Effector memory CD4-positive, alpha-beta T cell (primary cell): ENCODE results near the gene C1orf226.

Source experiments
- DNase-seq, 3 donors: peaks; one replicate each; pipeline ENCODE4 v3.0.0-alpha.2; 2020
- H3K27ac ChIP-seq: 2 replicates; pipeline ENCODE4 v1.7.0; 2013; ENCODE audit warnings: mild to moderate bottlenecking, low read length, moderate library complexity; ENCODE audit not compliant: insufficient read depth, poor library complexity, severe bottlenecking
- H3K27me3 ChIP-seq: replicated peaks from 2 replicates; pipeline ENCODE4 v1.7.0; 2013; ENCODE audit warnings: mild to moderate bottlenecking, low read length; ENCODE audit not compliant: insufficient read depth, control insufficient read depth, poor library complexity, severe bottlenecking
- H3K36me3 ChIP-seq: 2 replicates; pipeline ENCODE4 v1.7.0; 2013; ENCODE audit warnings: mild to moderate bottlenecking, low read length, moderate library complexity; ENCODE audit not compliant: control insufficient read depth, insufficient read depth
- H3K4me1 ChIP-seq: 2 replicates; pipeline ENCODE4 v1.7.0; 2013; ENCODE audit warnings: low read length, mild to moderate bottlenecking; ENCODE audit not compliant: control insufficient read depth, insufficient read depth, poor library complexity, severe bottlenecking
- H3K4me3 ChIP-seq: 2 replicates; pipeline ENCODE4 v1.7.0; 2013; ENCODE audit warnings: low read length, low read depth, mild to moderate bottlenecking; ENCODE audit not compliant: insufficient read depth, poor library complexity, severe bottlenecking
- H3K9me3 ChIP-seq: 2 replicates; pipeline ENCODE4 v1.7.0; 2013; ENCODE audit warnings: mild to moderate bottlenecking, low read length, moderate library complexity; ENCODE audit not compliant: control insufficient read depth

C1orf226 gene

DNA sequence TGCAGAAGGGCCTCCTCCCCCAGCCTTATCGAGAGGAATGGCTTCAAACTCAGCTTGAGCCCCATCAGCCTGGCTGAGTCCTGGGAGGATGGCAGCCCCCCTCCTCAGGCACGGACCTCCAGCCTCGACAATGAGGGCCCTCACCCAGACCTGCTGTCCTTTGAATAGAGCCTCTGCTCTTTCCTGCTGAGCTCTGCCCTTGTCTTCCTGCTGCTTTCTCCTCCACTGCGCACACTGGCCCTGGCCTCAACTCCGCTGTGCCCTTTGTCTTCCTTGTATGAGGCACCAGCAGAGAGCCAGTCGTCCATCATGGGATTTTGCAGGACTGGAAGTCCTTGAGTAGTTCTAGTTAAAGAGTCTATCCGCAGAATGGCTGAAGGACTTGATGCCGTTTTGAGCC, 2.0 kb downstream of the C1orf226 start:
- no peaks in the 10 kb centered on the region for H3K4me1 ChIP-seq
- no peak overlapping the region for H3K27ac ChIP-seq
- H3K4me3 ChIP-seq: no peak overlapping the region
- no peaks in the 10 kb centered on the region for H3K36me3 ChIP-seq
- no peaks in the 10 kb centered on the region for H3K9me3 ChIP-seq
- no peak for DNase-seq
- no peaks in the 10 kb centered on the region for H3K27me3 ChIP-seq

DNA sequence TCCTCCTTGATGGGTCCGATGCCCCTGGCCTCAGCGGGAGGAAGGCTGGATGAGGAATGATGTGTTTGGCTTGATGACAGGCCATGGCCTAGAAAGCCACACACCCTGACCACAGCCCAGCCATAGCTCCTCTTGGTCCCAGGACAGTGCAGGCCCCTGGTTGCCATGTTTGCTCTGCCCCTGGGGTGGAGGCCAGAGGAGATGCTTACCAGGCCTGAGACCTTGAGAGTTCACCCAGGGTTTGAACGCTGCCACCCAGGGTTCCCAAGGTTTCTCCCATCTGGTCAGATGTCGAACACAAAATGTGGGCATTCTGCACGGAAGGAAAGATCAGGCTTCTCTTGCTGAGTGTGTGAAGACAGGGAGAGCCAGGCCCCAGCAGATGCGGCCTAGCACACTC, 2.6 kb downstream of the C1orf226 start:
- H3K27ac ChIP-seq: no peak overlapping the region
- H3K9me3 ChIP-seq: no peaks in the 10 kb centered on the region
- H3K4me1 ChIP-seq: no peaks in the 10 kb centered on the region
- no peak overlapping the region for H3K4me3 ChIP-seq
- no peaks in the 10 kb centered on the region for H3K36me3 ChIP-seq
- no peak for DNase-seq
- no peaks in the 10 kb centered on the region for H3K27me3 ChIP-seq

DNA sequence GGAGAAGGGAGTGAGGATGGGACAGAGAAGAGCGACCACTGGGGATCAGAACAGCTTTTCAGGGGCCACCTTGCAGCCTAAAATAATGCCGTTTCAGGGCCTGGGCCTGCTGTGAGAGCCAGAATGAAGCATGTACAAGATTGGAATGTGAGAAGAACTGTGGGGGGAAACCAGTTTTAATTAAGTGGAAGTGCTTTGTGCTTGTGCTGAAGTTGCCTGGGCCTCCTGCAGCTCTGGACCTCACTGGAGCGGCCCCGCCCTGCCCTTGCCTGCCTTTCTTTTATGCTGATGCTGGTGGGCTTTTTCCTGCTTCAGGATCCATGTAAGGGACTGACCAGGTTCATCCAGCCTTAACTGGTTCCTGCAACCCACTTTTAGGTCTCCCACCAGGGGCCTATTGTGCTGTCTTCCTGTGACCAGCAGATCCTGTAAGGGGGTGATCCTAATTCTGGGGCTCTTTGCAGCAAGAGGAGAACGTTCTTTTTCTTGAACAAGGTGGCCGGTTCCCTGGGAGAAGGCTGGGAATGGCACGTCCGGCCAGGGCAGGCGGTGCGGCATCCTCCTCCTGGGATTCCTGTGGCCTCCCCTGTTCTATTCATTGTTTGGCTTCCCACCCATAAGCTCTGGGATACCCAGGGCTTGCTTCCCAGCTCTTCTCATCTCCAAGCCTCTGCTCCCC, 3.2 kb downstream of the C1orf226 start:
- Histone ChIP-seq H3K4me3 (no peak overlapping the region), H3K27ac (no peak overlapping the region), H3K36me3 (no peaks in the 10 kb centered on the region), H3K27me3 (no peaks in the 10 kb centered on the region), H3K9me3 (no peaks in the 10 kb centered on the region), H3K4me1 (no peaks in the 10 kb centered on the region)
- no peak for DNase-seq

DNA sequence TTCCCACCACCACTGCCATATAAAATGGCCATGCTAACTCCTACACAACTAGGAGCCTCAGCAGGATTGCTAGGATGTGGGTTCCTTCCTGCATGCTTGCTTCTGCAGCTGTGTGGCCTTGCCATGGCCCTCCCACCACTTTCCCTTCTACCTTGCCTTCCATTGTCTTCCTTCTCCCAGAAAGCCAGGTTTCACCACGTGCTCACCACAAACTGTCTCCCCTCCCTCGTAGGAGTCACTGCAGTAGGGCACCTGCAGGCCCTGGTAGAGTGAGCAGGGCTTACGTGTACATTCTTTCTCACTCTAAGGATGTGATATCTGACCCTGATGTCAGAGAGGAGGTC, 3.7 kb downstream of the C1orf226 start:
- no peak for DNase-seq
- H3K36me3 ChIP-seq: no peaks in the 10 kb centered on the region
- H3K4me1 ChIP-seq: no peaks in the 10 kb centered on the region
- H3K27ac ChIP-seq: no peak overlapping the region
- H3K27me3 ChIP-seq: no peaks in the 10 kb centered on the region
- no peaks in the 10 kb centered on the region for H3K9me3 ChIP-seq
- H3K4me3 ChIP-seq: no peak overlapping the region

DNA sequence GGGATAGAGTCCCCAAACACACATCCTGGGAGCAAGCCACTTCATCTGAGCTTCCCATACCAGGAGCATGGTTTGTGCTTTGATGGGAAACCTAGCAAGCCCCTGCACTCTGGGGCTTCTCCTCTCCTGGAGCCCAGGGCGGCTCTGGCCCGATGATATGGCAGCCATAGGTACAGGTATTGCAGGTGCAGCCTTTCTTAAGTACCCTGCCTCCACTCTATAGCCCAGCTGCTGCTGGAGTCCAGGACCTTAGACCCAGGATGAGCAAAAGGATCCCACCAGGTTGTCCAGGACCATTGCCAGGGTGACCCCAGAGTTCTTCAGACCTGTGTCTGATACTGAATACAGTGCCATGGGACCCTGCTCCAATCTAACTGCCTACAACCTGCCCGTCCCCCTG, 4.2 kb downstream of the C1orf226 start:
- Histone ChIP-seq H3K9me3 (no peaks in the 10 kb centered on the region), H3K4me3 (no peak overlapping the region), H3K4me1 (no peaks in the 10 kb centered on the region), H3K27ac (no peak overlapping the region), H3K27me3 (no peaks in the 10 kb centered on the region), H3K36me3 (no peaks in the 10 kb centered on the region)
- no peak for DNase-seq

DNA sequence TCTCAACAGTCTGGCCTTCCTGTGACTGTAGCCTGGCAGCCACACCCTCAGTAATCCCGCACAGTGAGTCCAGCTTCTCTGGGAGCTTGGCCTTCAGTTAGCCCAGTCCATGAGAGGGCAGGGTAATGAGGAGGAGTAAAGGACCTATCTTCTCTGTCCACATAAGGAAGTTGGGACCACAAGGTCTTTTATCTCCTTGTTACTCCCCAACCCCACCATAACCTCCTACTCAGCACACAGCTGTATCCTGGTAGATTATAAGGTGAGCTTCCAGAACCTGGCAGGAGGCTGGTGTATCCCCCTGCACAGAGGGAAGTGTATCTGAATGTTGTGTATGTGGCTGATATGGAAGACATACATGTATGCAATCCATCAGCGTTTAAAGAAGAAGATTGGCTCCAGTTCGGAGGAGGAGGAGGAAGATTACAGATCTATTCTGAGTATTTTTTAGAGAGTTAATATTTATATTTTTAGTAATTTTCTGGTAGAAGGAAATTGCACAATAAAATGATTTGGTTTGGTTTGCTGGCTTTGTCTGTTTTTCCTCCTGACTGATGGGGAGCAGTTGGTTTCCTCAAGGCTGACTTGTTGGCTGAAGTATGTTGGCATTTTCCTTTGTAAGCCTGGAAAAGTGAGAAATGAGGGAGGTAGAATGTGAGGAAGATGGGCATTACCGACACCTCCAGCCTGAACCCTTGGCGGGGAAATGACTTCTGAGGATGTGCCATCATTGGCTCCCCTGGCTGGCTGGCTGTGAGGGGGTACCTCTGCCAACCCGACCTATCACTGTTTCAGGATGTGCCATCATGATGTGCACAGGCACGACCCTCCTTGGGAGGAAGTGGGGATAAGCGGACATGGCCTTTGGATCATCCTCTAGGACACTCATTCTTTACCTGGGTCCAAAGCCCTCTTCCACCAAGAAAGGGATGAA, 5.0 kb downstream of the C1orf226 start:
- DNase-seq: no peak
- no peaks in the 10 kb centered on the region for H3K9me3 ChIP-seq
- H3K4me3 ChIP-seq: no peak overlapping the region
- H3K4me1 ChIP-seq: no peaks in the 10 kb centered on the region
- H3K36me3 ChIP-seq: no peaks in the 10 kb centered on the region
- H3K27me3 ChIP-seq: no peaks in the 10 kb centered on the region
- H3K27ac ChIP-seq: no peak overlapping the region

DNA sequence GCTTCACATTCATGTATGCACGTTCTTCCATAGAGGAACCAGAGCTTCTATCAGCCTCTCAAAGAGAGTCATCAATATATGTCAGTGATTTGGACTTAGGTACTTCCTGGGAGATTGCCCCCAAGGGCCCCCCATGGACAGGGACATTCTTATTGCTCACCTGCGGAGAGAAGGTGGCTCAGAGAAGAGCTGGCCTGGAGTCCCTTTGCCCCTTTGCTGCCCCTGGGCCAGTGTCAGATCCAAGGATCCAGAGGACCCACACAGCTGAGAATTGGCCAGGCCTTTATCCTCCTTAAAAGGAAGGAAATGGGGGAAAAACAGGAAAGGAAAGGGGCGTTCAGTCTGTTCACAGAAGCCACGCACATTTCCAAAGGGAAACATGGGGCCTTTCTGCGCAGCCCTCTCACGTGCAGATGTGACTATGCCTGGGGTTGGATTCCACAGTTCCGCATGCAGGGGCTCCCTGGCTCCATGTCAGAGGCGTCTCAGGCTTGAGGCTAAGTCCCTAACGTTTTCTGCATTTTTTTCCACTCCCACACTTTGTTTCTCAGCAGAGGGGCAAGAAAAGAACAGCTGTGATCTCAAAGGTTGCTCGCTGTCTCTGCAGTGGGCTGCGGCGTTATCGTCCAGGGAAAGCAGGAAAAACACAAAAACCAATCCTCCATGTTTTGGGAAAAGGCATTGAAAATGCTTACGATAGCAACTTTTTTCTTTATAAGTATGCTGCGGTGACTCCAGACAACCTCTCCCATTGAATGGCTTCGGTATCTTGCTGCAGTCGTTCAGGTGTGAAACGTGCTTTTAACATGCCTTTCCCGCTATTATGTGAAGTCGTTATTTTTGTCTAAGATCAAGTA, 5.9 kb downstream of the C1orf226 start:
- H3K4me1 ChIP-seq: no peaks in the 10 kb centered on the region
- no peaks in the 10 kb centered on the region for H3K27me3 ChIP-seq
- H3K36me3 ChIP-seq: no peaks in the 10 kb centered on the region
- H3K9me3 ChIP-seq: no peaks in the 10 kb centered on the region
- DNase-seq: no peak
- H3K4me3 ChIP-seq: no peak overlapping the region
- no peak overlapping the region for H3K27ac ChIP-seq

DNA sequence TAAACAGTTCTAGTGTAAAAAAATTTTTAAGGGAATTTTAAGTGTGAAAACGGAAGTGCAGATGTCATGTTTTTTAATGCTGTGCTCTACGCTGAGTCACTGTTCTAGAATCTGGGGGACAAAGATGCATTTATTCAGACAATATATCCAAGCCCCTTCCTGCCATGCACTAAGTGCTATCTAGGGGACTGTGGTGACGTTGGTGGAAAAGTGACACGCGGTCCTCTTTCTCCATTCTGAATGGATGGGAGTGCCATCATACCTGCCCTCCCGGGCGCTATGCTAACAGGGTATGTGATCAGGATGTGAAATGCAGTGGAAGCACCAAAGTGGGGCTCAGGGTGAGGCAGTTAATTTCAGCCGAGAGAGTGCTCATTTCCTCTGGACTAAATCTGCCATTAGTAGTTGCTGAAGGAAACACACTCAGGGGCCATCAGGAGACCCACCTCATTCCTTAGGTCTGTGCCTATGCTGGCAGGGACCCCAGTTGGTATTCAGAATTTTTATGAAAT, 6.6 kb downstream of the C1orf226 start:
- H3K27ac ChIP-seq: no peak overlapping the region
- DNase-seq: no peak
- no peaks in the 10 kb centered on the region for H3K4me1 ChIP-seq
- no peaks in the 10 kb centered on the region for H3K27me3 ChIP-seq
- no peak overlapping the region for H3K4me3 ChIP-seq
- no peaks in the 10 kb centered on the region for H3K36me3 ChIP-seq
- no peaks in the 10 kb centered on the region for H3K9me3 ChIP-seq

DNA sequence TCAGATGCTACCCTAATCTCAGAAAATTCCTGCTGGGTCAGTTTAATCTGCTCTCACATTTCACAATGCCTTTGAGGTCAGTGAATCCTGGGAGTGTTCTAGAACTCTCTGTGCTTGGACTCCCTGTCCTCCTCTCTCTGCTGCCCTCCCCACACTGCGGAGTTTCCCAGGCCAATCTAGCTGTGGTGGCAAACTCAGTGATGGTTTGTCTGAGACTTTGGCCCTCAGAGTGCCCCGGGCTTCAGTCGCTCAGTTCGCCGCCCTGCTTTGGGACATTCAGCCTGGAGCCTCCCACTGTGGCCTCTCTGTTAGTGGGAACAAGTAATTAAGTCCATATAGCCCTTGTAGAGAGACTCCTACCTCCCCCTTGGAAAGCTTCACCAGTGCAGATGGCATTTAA, 7.1 kb downstream of the C1orf226 start:
- H3K36me3 ChIP-seq: no peaks in the 10 kb centered on the region
- H3K4me3 ChIP-seq: no peak overlapping the region
- DNase-seq: no peak
- H3K9me3 ChIP-seq: no peaks in the 10 kb centered on the region
- H3K27me3 ChIP-seq: no peaks in the 10 kb centered on the region
- H3K27ac ChIP-seq: no peak overlapping the region
- no peaks in the 10 kb centered on the region for H3K4me1 ChIP-seq
